ENCODE measurements around the gene VASH1.

VASH1 gene

DNA sequence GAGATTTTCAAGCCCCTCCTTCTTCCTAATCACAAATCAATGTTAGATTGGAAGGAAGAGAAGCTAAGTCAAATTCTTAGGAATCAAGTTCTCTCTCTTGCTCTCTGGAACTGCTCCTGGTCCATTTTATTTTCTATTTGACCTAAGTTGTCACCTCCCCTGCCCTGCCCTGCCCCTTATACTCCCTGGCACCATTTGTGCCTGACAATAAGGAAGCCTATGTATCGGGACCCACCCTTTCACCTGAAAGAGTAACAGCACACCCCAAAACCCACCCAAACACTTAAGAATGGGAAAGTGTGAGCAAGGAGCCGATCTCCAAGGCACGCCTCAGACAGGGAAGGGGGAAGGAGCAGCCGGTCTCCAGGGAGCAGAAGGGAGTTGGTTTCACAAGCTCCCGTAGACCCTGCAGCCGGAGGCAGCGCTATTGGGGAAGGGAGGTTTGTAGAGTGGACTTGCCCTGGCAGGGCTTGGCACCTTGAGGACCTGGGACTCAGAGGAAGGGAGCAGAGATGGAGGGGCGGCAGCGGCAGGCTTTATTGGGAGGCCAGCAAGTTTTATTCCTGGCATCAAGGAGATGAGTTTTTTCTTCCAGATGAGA, 66.5 kb downstream of the VASH1 start:
- FAIRE-seq (no peak), DNase-seq (ENCODE audit: insufficient read length, low spot score) (no peak)
- TF ChIP-seq, protein P1, sequence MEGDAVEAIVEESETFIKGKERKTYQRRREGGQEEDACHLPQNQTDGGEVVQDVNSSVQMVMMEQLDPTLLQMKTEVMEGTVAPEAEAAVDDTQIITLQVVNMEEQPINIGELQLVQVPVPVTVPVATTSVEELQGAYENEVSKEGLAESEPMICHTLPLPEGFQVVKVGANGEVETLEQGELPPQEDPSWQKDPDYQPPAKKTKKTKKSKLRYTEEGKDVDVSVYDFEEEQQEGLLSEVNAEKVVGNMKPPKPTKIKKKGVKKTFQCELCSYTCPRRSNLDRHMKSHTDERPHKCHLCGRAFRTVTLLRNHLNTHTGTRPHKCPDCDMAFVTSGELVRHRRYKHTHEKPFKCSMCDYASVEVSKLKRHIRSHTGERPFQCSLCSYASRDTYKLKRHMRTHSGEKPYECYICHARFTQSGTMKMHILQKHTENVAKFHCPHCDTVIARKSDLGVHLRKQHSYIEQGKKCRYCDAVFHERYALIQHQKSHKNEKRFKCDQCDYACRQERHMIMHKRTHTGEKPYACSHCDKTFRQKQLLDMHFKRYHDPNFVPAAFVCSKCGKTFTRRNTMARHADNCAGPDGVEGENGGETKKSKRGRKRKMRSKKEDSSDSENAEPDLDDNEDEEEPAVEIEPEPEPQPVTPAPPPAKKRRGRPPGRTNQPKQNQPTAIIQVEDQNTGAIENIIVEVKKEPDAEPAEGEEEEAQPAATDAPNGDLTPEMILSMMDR (IDR thresholded peaks at IDR 0.05; ENCODE audit: insufficient read depth, missing control alignments): no peak

DNA sequence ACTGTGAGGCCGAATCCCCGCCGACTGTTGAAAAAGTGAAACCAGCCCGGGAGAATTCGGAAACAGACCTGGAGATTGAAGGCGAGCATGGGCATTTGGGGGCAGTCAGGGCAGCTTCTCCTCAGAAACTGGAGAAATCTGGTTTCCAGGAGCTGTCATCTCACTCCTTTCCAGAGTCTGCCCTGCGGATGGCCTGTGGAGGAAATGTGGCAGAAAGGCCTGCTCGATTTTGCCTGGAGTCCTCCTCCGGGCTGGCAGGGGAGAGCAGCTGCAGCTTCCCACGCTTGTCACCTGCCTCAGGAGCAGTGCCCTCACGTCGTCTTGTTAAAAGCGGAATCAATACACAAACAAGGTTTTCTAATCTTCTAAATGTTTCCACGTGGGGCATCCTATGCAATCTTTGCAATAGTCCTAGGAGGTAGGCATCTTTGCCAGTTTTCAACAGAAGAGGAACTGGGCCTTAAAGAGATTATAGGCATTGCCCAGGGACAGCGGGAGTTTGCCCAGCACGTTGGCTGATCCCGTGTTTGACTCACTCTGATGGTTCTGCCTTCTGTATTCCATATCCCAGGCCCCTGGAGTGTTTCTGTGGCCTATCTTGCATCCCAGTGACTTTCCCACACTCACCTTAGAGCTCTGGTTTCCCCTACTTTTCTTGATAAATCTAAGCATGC, 67.2 kb downstream of the VASH1 start:
- no peak for FAIRE-seq
- TF ChIP-seq, protein P1 (IDR thresholded peaks at IDR 0.05; ENCODE audit: insufficient read depth, missing control alignments): no peak
- no peak for DNase-seq (ENCODE audit: insufficient read length, low spot score)

DNA sequence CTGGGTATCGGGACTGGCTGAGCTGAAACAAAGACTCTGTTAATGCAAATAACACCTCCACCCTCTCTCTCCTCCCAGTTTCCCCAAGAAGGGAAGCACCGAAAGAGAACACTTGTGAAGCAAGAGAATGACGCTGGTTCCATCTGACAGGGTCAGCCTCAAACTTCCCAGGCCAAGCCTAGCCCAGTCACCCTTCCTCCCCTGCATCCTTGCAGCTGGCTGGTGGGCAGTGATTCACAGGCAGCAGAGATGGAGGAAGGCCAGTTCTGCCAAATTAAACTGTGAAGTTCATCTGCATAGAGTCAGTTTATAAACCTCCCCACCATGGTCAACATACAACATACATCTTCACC, 67.7 kb downstream of the VASH1 start:
- DNase-seq (ENCODE audit: insufficient read length, low spot score): no peak
- TF ChIP-seq, protein P1 (IDR thresholded peaks at IDR 0.05; ENCODE audit: insufficient read depth, missing control alignments): no peak
- no peak for FAIRE-seq

DNA sequence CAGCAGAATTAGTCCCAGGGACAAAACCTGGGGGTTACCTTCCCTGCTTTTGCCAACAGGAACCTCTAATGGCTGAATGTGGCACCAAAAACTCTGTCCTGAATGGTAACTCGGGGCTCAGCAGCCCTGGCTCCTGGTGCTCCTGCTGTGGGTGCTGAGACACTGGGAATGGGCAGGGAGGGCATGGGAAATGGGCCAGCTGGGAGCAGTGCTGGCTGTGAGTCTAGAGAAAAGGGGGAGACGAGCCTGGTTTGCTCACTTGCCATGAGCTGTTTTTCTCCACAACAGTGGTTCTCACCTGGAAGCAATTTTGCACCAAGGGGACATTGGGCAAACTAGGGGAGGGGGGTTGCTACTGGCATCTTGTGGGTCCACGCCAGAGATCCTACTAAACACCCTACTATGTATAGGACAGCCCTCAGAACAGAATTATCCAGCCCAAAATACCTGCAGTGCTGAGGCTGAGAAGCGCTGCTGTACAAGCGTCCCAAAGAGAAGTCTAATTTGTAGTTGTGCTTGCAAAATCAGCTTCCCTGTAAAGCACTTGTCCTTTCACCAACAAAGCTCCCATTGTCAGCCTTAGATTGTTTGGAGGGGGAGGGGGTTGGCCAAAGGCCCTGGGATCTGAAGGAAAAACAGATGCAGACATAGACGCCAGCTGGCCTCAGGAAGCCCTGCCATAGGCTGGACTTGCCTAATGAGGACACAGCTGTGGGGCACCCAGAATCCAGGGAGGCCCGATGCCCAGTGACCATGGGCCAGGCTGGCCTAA, 68.6 kb downstream of the VASH1 start:
- no peak for FAIRE-seq
- TF ChIP-seq, protein P1 (IDR thresholded peaks at IDR 0.05; ENCODE audit: insufficient read depth, missing control alignments): no peak
- DNase-seq (ENCODE audit: insufficient read length, low spot score): no peak

DNA sequence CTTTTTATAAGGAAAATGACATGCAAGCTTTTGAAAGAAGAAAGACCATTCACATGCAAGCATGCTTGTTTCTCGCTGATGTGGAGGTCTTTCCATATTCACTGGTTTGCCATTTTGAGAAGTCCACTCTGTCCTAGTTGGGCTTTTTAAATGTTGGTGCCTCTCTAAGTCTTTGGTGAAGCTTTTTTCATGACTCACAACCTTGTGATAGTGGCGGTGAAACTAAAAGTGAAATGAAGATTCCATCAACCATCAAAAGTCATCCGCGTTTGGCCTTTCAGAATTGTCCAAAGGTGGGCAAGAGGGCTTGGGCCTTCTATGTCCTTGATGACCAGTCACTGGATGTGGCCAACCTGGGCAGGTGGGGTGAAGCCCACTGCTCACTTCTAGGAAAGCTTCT, 69.3 kb downstream of the VASH1 start:
- no peak for FAIRE-seq
- TF ChIP-seq, protein P1 (IDR thresholded peaks at IDR 0.05; ENCODE audit: insufficient read depth, missing control alignments): no peak
- no peak for DNase-seq (ENCODE audit: insufficient read length, low spot score)

DNA sequence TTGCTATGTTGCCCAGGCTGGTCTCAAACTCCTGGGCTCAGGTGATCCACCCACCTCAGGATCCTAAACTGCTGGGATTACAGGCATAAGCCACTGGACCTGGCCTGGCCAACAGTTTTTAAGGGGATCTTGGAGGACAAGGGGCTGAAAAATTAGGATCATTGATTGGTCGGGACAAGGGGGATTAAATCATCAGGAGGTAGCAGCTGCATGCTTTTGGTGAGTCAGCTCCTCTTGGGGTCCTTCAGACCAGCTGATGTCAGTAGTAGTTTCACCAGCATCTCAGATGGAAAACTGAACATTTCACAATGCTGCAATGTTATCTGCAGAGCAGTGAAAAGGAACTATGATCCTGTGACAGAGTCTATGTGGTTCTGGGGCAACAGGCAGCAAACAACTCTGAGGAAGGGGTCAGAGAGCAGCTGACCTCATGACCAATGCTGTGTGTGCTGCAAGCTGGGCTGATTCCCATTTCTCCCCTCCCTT, 71.3 kb downstream of the VASH1 start:
- DNase-seq (ENCODE audit: insufficient read length, low spot score) (no peak), FAIRE-seq (no peak)
- TF ChIP-seq, protein P1 (IDR thresholded peaks at IDR 0.05; ENCODE audit: insufficient read depth, missing control alignments): no peak

All from D721Med (cell line).